HG03064 (cell line): ENCODE measurements around the gene PARD3B.

Experiments used
- ATAC-seq: cut with Tn5 transposase; IDR thresholded peaks from one replicate; pipeline ENCODE4 v1.9.1; 2021; ENCODE audit warnings: low read depth; ENCODE audit not compliant: unreplicated experiment

PARD3B gene

DNA sequence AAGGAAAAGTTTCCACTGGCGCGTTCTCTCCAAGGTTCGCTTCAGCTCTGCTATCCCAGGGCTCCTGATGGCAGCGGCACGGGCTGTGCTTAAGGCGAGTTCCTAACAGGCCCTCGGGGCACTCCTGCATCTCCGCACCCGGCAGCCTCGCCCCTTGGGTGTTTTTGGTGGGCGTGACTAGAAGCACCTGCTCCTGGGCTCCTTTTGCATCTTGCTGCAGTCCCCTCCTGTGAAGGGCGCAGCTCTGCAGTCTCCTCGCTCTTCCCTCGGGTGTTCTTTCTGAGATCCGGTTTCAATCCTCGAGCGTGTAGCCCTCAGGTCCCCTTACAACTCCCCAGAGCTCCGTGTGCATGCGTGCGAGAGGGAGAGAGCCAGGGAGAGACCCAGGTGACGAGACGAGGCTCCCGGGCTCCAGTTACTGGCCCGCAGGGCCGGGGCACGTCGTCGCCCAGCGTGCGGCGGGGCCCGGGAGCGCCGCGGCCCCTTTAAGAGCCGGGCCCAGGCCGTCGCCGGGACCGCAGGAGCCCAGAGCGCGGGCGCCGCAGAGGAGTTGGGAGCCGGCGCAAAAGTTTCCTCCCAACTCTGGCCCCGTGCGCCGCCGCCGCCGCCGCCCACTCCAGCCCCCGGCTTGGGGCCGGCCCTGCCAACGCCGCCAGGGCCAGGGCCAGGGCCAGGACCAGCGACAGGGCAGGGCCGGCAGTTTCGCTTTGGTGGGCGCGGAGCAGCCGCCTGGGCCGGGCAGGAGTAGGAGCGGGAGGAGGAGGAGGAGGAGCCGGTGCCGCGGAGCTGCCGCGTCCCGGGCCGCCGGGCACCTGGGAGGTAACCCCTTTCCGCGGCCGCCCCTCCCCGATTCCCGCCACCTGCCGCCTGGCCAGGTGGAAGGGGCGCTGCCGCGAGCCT, at the start of gene PARD3B:
PARD3B (plus strand) TSS at position 515 of the 900 bp plus-strand sequence. CDS start 525 bp downstream, outside the sequence.
- no peak for ATAC-seq

DNA sequence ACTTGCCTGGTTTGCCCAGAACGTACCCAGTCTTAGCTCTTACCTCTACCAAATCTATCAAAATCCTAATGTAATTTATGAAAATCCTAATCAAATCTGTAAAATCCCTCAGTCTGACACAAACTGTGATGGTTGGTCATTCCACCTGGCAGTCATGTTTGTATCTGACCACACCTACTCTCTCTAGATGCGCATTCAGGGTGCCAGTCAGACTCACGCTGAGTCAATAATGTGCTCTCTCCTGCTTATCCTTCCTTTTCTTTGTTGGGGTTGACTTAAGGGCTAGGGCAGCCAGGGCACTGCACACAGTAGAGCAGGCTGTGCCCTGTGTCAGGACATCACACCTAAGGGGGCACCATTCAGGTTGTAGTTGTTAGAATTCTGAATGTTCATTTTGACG, 48.5 kb upstream of the PARD3B start:
- ATAC-seq: no peak

GRCh38 chr2:204497855-204498254, 47.4 kb upstream of the PARD3B start:
- ATAC-seq: no peak

GRCh38 chr2:204498291-204498690, 47.0 kb upstream of the PARD3B start:
- ATAC-seq: no peak

GRCh38 chr2:204503869-204504268, 41.4 kb upstream of the PARD3B start:
- no peak for ATAC-seq

- ATAC-seq: no peak
These were observed 40.7 kb upstream of the PARD3B start for GRCh38 chr2:204504594-204504993.

DNA sequence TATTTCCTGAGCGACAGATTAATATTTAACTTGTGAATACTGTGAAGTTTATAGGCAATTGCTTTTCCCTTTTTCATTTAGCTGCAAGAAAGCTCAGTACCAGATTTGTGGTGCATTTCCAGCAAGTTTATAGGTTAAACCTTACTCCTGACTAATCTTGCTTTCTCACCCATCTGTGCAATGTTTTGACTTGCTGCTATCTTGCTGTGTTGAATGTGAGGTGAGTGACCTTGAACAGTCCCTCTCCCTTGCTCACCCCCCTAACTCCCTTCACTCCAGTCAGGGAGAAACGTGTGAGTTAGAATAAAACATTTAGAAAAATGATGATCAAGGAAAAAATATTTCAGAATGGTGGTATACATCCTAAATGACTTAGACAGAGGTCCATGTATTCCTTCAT, 39.8 kb upstream of the PARD3B start:
- ATAC-seq: no peak

DNA sequence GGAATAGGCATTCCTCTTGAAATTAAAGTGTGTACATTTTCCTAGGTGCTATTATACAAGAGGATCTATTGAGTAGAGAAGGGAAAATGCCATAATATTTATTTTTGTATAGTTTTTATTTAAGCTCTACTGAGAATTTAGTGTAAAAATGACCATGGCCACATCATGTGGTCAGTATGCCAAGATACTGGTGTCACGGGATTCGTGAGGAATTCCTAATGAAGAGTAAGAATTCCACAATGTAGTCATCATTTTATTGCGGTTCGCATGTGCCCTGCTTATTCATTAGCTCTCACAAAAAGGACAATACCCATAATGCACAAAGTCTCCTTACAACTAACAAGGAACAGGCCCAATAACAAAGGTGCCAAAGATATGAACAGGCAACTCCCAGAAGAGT, 39.3 kb upstream of the PARD3B start:
- no peak for ATAC-seq

DNA sequence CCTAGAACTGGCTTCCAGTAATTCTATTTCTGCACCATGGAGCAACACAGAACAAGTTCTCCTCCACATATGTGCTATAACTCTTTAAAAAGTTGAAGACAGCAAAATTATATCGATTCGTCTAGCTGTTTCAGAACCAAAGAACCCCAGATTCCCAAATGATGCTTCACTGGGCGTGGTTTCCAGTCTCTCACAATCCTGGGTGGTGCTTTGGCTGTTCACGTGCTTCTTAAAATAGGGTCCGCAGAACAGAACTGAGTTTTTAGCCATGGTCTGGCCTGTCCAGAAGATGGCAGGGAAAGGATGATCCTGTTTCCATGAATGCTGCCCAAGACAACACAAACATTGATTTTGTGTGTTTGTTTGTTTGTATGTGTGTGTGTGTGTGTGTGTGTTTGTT, 37.6 kb upstream of the PARD3B start:
- no peak for ATAC-seq

- no peak for ATAC-seq
These were observed 34.4 kb upstream of the PARD3B start for GRCh38 chr2:204510709-204511420.

GRCh38 chr2:204514439-204514838, 30.8 kb upstream of the PARD3B start:
- no peak for ATAC-seq

GRCh38 chr2:204515416-204515815, 29.9 kb upstream of the PARD3B start:
- ATAC-seq: no peak

GRCh38 chr2:204517154-204517553, 28.1 kb upstream of the PARD3B start:
- no peak for ATAC-seq

- no peak for ATAC-seq
These were observed 15.3 kb upstream of the PARD3B start for GRCh38 chr2:204529795-204530463.

GRCh38 chr2:204530464-204530805, 14.8 kb upstream of the PARD3B start:
- no peak for ATAC-seq

GRCh38 chr2:204533629-204534370, 11.5 kb upstream of the PARD3B start:
- ATAC-seq: no peak

DNA sequence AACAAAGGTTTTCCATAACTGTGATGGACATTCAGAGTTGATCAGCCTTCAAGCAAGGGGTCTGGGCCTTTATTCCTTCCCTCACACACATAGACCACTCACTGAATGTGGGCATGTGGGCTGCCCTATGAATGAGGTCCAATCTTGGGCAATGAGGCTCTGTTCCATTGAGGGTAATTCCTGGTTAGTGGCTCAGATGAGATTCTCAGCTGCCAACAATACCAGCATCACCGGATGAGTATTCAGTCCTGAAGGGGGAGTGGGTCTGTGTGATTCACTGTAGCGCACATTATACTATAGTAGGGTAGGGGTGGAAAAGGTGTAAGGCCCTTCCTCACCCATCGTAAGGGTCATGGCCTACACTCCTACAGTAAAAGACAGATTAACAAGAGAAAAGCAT, 9.9 kb upstream of the PARD3B start:
- ATAC-seq: no peak

DNA sequence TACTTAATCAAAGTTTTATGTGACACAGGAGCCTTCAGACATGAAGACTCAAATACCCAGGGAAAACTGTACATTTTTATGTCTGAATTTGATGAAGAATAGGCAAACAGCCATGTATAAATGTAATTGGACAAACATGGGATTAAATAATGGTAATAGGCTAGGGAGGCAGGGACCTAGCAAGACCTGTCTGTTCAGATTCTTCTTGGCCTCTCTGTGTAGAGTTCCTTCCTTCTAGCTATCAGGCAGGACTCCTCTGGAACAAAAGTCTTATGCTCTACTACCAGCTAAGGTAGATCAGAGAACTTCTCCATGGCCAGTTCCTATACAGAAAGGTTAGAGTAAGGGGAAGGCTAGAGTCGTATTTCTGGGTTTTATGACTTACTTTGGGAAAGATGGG, 9.5 kb upstream of the PARD3B start:
- ATAC-seq: no peak

GRCh38 chr2:204538182-204539018, 6.9 kb upstream of the PARD3B start:
- no peak for ATAC-seq

DNA sequence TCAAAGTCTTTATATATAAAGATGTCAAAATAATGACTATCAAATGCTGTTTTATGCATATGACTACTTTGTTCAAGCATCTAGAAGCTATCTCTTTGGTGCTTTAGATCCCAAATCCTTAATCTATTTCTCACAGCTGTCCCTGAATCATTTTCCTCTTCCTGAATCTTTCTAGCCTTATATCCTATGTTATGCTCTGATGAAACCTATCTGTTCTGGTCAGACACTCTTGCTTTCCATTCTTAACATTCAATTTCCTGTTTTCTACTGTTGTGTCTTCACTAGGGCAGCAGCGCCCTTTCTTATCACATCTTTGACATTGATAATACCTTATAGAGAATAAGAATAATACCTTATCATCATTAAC, 6.3 kb upstream of the PARD3B start:
- no peak for ATAC-seq
